PC-9 (cell line): ENCODE data around the gene DMC1. TPM values are rescaled to one million over a fixed set of nuclear protein-coding genes. Genes with fewer than 3 reads are reported as not detected.
A peak's percentile ranks its signal among the peaks of the same experiment; 100 is the strongest.

Experiments used
- BruUV-seq: library from RNA; stranded (reverse); fragments of 400-500 nt; replicated peaks from 2 replicates; lab custom pipeline; 2021; lab: Mats Ljungman, UMichigan
- CTCF ChIA-PET: fragments of 300-600 bp; sonication (Branson Sonifier 250); formaldehyde crosslinking; loops from one replicate; lab custom pipeline; 2022; ENCODE audit warnings: antibody characterized with exemption; lab: Charles Lee
- POLR2A ChIA-PET: fragments of 300-600 bp; sonication (Branson Sonifier 250); formaldehyde crosslinking; loops from one replicate; lab custom pipeline; 2022; ENCODE audit warnings: antibody characterized with exemption; ENCODE audit not compliant: unreplicated experiment; lab: Charles Lee
- DNase-seq, 2 experiments: peaks; one replicate each; pipeline versions ENCODE4 v3.0.0 to v3.0.0-alpha.2; 2015 to 2022; ENCODE audit warnings: mixed read lengths in 1 of 2
- H2AFZ ChIP-seq: fragments of 200-600 bp; sonication (generic); 2 replicates; pipeline ENCODE4 v1.8.1; 2017; ENCODE audit warnings: antibody characterized with exemption
- H3F3A ChIP-seq: fragments of 200-600 bp; sonication (generic); 2 replicates; pipeline ENCODE4 v1.8.1; 2017; ENCODE audit warnings: antibody characterized with exemption, mild to moderate bottlenecking, low read depth; ENCODE audit not compliant: insufficient read depth
- H3K27ac ChIP-seq: fragments of 200-600 bp; sonication (generic); 2 replicates; pipeline ENCODE4 v1.6.1; 2016; ENCODE audit warnings: mixed run types
- H3K27me3 ChIP-seq: fragments of 200-600 bp; sonication (generic); 2 replicates; pipeline ENCODE4 v1.6.1; 2016; ENCODE audit warnings: low read depth, mixed run types; ENCODE audit not compliant: insufficient read depth
- H3K36me3 ChIP-seq: fragments of 200-600 bp; sonication (generic); 2 replicates; pipeline ENCODE4 v1.6.1; 2016; ENCODE audit warnings: low read depth, mixed run types
- H3K4me1 ChIP-seq: fragments of 200-600 bp; sonication (generic); replicated peaks from 2 replicates; pipeline ENCODE4 v1.6.1; 2016; ENCODE audit warnings: mixed run types; ENCODE audit not compliant: insufficient read depth
- H3K4me2 ChIP-seq: fragments of 200-600 bp; sonication (generic); 2 replicates; pipeline ENCODE4 v1.6.1; 2017; ENCODE audit warnings: mixed run types
- H3K4me3 ChIP-seq: fragments of 200-600 bp; sonication (generic); 2 replicates; pipeline ENCODE4 v1.6.1; 2016; ENCODE audit warnings: mixed run types
- H3K79me2 ChIP-seq: fragments of 200-600 bp; sonication (generic); 2 replicates; pipeline ENCODE4 v1.6.1; 2017; ENCODE audit warnings: low read depth, mixed run types
- H3K9me2 ChIP-seq: fragments of 200-600 bp; sonication (generic); 2 replicates; pipeline ENCODE4 v1.8.1; 2017; ENCODE audit warnings: mild to moderate bottlenecking; ENCODE audit not compliant: insufficient read depth
- H3K9me3 ChIP-seq: fragments of 200-600 bp; sonication (generic); 2 replicates; pipeline ENCODE4 v1.8.1; 2016; ENCODE audit warnings: low read depth; ENCODE audit not compliant: insufficient read depth
- H4K20me1 ChIP-seq: fragments of 200-600 bp; sonication (generic); 2 replicates; pipeline ENCODE4 v1.8.1; 2017; ENCODE audit not compliant: insufficient read depth
- EZH2 ChIP-seq: fragments of 200-600 bp; sonication (generic); IDR thresholded peaks from 2 replicates; pipeline ENCODE4 v1.8.0; 2017; ENCODE audit warnings: antibody characterized with exemption, low read depth
- intact Hi-C: fragments of 100-400 bp; cut with micrococcal nuclease; formaldehyde crosslinking; loops from one replicate; pipeline ENCODE4 v1.10.0; 2022; ENCODE audit not compliant: unreplicated experiment
- total RNA-seq: library from RNA; stranded (reverse); gene quantifications from 2 replicates; pipeline ENCODE4 v1.2.3, GENCODE V29; 2021
- TF ChIP-seq, protein P1 (sequence below): fragments of 200-600 bp; sonication (generic); conservative IDR thresholded peaks from 2 replicates; pipeline ENCODE4 v1.6.1; 2017; ENCODE audit warnings: mixed run types, antibody characterized with exemption, mild to moderate bottlenecking, moderate library complexity

The DMC1 gene
- total RNA-seq, 1 experiment from 2014 or later, result 5.6 TPM

DNA sequence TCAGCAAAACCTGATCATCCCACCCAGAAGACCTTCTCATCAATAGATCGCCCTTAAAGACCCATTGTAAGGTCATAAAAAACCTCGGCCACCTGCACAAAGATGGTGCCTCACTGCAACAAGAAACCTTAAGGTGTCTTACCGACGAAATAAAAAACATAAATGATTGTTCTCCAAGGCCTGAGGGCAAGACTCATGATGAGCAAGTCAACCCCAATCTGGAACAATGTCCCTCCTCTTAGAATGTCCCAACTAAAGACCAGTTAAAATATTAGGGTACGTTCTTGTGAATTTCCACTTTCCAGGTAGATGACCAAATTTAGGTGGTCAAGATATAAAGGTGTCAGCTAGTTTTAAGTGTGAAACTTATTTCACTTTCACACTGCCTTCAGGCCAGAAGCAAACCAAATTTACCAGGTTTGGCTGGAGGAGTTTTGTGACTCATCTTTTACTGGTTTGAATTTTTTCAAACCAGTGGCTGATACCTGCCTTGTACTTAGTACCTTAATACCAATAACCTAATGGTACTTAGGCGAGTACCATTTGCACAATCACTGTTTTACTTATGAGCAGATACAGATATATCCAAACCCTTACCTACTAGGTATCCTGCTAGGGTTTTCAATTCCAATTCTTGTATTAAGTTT, 87.2 kb downstream of the DMC1 start:
- peaks cover 54% of the 10 kb centered on the region for H4K20me1 ChIP-seq
- peak in 1 of 2 experiments; percentile 36 for DNase-seq
- no peaks in the 10 kb centered on the region for H3K27me3 ChIP-seq
- H3K27ac ChIP-seq, result no peak overlapping the region
- no peaks in the 10 kb centered on the region for H3K79me2 ChIP-seq
- no peak overlapping the region for H3K4me3 ChIP-seq
- H2AFZ ChIP-seq, result no peak overlapping the region
- intact Hi-C loops, result no loop called here
- no peaks in the 10 kb centered on the region for H3K9me3 ChIP-seq
- CTCF ChIA-PET, result no interaction called here
- BruUV-seq, result no TSS peak
- POLR2A ChIA-PET, result interaction anchor here (0.6 kb wide), 1 partner anchor 201 kb away, joined by 10 read pairs; no protein-coding TSS in a partner anchor
- no peaks in the 10 kb centered on the region for H3K9me2 ChIP-seq
- no peak overlapping the region for H3K4me2 ChIP-seq
- peaks cover 84% of the 10 kb centered on the region for H3F3A ChIP-seq
- H3K4me1 ChIP-seq, result no peaks in the 10 kb centered on the region
- peaks cover 63% of the 10 kb centered on the region for H3K36me3 ChIP-seq
- no peak for TF ChIP-seq EZH2
- TF ChIP-seq, protein P1, sequence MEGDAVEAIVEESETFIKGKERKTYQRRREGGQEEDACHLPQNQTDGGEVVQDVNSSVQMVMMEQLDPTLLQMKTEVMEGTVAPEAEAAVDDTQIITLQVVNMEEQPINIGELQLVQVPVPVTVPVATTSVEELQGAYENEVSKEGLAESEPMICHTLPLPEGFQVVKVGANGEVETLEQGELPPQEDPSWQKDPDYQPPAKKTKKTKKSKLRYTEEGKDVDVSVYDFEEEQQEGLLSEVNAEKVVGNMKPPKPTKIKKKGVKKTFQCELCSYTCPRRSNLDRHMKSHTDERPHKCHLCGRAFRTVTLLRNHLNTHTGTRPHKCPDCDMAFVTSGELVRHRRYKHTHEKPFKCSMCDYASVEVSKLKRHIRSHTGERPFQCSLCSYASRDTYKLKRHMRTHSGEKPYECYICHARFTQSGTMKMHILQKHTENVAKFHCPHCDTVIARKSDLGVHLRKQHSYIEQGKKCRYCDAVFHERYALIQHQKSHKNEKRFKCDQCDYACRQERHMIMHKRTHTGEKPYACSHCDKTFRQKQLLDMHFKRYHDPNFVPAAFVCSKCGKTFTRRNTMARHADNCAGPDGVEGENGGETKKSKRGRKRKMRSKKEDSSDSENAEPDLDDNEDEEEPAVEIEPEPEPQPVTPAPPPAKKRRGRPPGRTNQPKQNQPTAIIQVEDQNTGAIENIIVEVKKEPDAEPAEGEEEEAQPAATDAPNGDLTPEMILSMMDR, result no peak

DNA sequence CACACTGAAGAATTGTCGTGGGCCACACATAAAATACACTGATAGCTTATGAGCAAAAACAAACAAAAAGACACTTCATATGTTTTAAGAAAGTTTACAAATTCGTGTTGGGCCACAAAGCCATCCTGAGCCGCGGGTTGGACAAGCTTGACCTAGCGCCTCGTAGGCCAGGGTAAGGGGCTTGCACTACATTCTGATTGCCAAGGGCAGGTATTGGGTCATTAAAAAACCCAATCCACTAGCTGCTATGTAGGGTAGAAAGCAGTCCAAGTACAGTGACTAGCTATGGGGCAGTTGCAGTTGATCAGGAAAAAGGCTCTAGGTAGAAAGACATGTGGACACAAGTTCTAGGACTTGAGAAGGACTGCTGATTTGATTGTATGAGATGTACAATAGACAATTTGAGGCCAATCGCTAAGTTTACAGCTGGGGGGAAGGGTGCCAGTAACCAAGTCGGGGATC, 88.1 kb downstream of the DMC1 start:
- DNase-seq, result no peak
- Histone ChIP-seq H3K9me3 (no peaks in the 10 kb centered on the region), H3K27me3 (no peaks in the 10 kb centered on the region), H3K4me3 (no peak overlapping the region), H3K79me2 (no peaks in the 10 kb centered on the region), H3K4me1 (no peaks in the 10 kb centered on the region), H4K20me1 (peaks cover 45% of the 10 kb centered on the region), H3K9me2 (no peaks in the 10 kb centered on the region), H2AFZ (no peak overlapping the region), H3K27ac (no peak overlapping the region), H3K4me2 (no peak overlapping the region), H3K36me3 (peaks cover 54% of the 10 kb centered on the region), H3F3A (peaks cover 78% of the 10 kb centered on the region)
- intact Hi-C loops, result no loop called here
- ChIA-PET CTCF (interaction anchor here (1.0 kb wide), 1 partner anchor 430 kb away, joined by 3 read pairs; no protein-coding TSS in a partner anchor), POLR2A (interaction anchor here (0.5 to 0.6 kb wide), 2 partner anchors 202 to 1186 kb away, joined by 3 to 10 read pairs; no protein-coding TSS in a partner anchor)
- no TSS peak for BruUV-seq
- TF ChIP-seq, protein P1, result no peak
- no peak for TF ChIP-seq EZH2

DNA sequence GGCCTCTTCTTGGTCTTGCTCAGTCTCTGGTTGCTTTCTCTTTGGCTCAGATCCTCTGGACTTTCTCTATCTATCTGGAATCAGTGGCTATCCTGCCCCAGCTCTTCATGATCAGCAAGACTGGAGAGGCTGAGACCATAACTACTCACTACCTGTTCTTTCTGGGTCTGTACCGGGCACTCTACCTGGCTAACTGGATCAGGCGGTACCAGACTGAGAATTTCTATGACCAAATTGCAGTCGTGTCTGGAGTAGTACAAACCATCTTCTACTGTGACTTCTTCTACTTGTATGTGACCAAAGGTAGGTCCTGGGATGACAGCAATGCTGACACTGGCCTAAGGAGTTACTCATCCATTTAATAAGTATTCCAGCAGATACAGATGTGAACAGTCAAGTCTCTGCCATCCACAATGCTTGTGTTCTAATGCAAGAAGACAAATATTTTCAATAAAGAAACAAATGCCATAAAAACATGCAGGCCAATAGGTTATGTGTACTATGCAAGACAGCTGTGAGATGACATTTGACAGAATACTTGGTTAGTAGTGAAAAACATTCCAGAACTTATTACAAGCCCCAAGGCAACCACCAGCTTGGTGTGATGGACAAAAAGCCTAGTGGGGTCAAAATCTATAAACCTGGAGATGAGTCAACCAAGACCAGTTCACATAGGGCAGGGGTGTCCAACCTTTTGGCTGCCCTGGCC, 88.7 kb downstream of the DMC1 start:
- intact Hi-C loops, result no loop called here
- H4K20me1 ChIP-seq, result peaks cover 39% of the 10 kb centered on the region
- no peak overlapping the region for H3K4me3 ChIP-seq
- no peak overlapping the region for H3K27ac ChIP-seq
- peaks cover 48% of the 10 kb centered on the region for H3K36me3 ChIP-seq
- no TSS peak for BruUV-seq
- no peaks in the 10 kb centered on the region for H3K9me2 ChIP-seq
- no peaks in the 10 kb centered on the region for H3K27me3 ChIP-seq
- no peak for DNase-seq
- no peak overlapping the region for H3K4me2 ChIP-seq
- no peaks in the 10 kb centered on the region for H3K9me3 ChIP-seq
- H2AFZ ChIP-seq, result no peak overlapping the region
- ChIA-PET CTCF (interaction anchor here (1.0 kb wide), 1 partner anchor 429 kb away, joined by 3 read pairs; no protein-coding TSS in a partner anchor), POLR2A (interaction anchor here (0.5 kb wide), 1 partner anchor 1187 kb away, joined by 3 read pairs; no protein-coding TSS in a partner anchor)
- H3K79me2 ChIP-seq, result no peaks in the 10 kb centered on the region
- H3K4me1 ChIP-seq, result no peaks in the 10 kb centered on the region
- no peak for TF ChIP-seq EZH2
- TF ChIP-seq, protein P1, result no peak
- peaks cover 72% of the 10 kb centered on the region for H3F3A ChIP-seq
